DOHH2 (cell line): ENCODE measurements around the gene RCAN2.

Experiments
- CTCF ChIP-seq: fragments of 200-600 bp; sonication (generic); IDR thresholded peaks from one replicate; pipeline ENCODE4 v1.5.1; 2014; ENCODE audit warnings: antibody characterized with exemption, mild to moderate bottlenecking, low read depth, low read length; ENCODE audit not compliant: poor library complexity, severe bottlenecking
- EZH2phosphoT487 ChIP-seq: fragments of 200-600 bp; sonication (generic); IDR thresholded peaks from 2 replicates; pipeline ENCODE4 v1.6.1; 2017; ENCODE audit warnings: borderline replicate concordance, mild to moderate bottlenecking, antibody characterized with exemption, low read length, moderate library complexity, mixed read lengths

- no peak for TF ChIP-seq CTCF
- no peak for TF ChIP-seq EZH2phosphoT487
Measured at GRCh38 chr6:46273911-46274310, 217.3 kb downstream of the RCAN2 start.
